WTC11 (cell line): ENCODE data around the gene WFDC1. TPM values are rescaled to one million over a fixed set of nuclear protein-coding genes. Genes with fewer than 3 reads are reported as not detected.

ENCODE experiments used
- ATAC-seq: fragments of 200-7000 bp; cut with Tn5 transposase; 2 replicates; pipeline ENCODE4 v1.10.0; 2021; ENCODE audit warnings: mild to moderate bottlenecking, moderate library complexity
- CTCF ChIA-PET: fragments of 300-600 bp; sonication (Branson Sonifier 250); formaldehyde crosslinking; loops from one replicate; lab custom pipeline; 2021; ENCODE audit warnings: antibody characterized with exemption; lab: Charles Lee
- POLR2A ChIA-PET: fragments of 350-600 bp; sonication (Branson Sonifier 250); formaldehyde crosslinking; loops from one replicate; lab custom pipeline; 2021; ENCODE audit warnings: antibody characterized with exemption; lab: Charles Lee
- DNase-seq: peaks from one replicate; pipeline ENCODE4 v3.0.0; 2021; ENCODE audit warnings: low spot score
- H3K27ac Mint-ChIP-seq: 2 replicates; pipeline ENCODE4 v1.8.0; 2021; ENCODE audit warnings: mixed read lengths
- H3K27me3 Mint-ChIP-seq: 2 replicates; pipeline ENCODE4 v1.8.0; 2021; ENCODE audit warnings: low read depth, mild to moderate bottlenecking, moderate library complexity, mixed read lengths
- H3K36me3 Mint-ChIP-seq: 2 replicates; pipeline ENCODE4 v1.8.0; 2021; ENCODE audit warnings: mixed read lengths
- H3K4me1 Mint-ChIP-seq: 2 replicates; pipeline ENCODE4 v1.8.0; 2022; ENCODE audit warnings: mixed read lengths
- H3K4me3 Mint-ChIP-seq: 2 replicates; pipeline ENCODE4 v1.8.0; 2021; ENCODE audit warnings: mild to moderate bottlenecking, moderate library complexity, mixed read lengths
- H3K9me3 Mint-ChIP-seq: 2 replicates; pipeline ENCODE4 v1.8.0; 2021; ENCODE audit warnings: mixed read lengths
- ESRRA ChIP-seq: sonication (generic); formaldehyde crosslinking; IDR thresholded peaks from 2 replicates; pipeline ENCODE4 v1.8.1; 2022; ENCODE audit warnings: mild to moderate bottlenecking, missing genetic modification reagents, borderline replicate concordance
- GABPB1 ChIP-seq: sonication (generic); formaldehyde crosslinking; IDR thresholded peaks from 2 replicates; pipeline ENCODE4 v1.8.1; 2023; ENCODE audit warnings: mild to moderate bottlenecking, missing genetic modification reagents
- GRHL2 ChIP-seq: fragments of 250-450 bp; sonication (Bioruptor Pico); IDR thresholded peaks from 2 replicates; pipeline ENCODE4 v1.8.0; 2022; ENCODE audit warnings: mild to moderate bottlenecking, moderate library complexity; ENCODE audit not compliant: insufficient replicate concordance, severe bottlenecking
- JUN ChIP-seq: sonication (generic); formaldehyde crosslinking; IDR thresholded peaks from 2 replicates; pipeline ENCODE4 v1.8.0; 2023; ENCODE audit warnings: mild to moderate bottlenecking, missing genetic modification reagents
- MAX ChIP-seq: sonication (generic); formaldehyde crosslinking; IDR thresholded peaks from 2 replicates; pipeline ENCODE4 v1.8.0; 2022; ENCODE audit warnings: mild to moderate bottlenecking, missing genetic modification reagents
- MXD4 ChIP-seq: fragments of 250-450 bp; sonication (Bioruptor Pico); IDR thresholded peaks from 2 replicates; pipeline ENCODE4 v1.8.0; 2021; ENCODE audit warnings: mild to moderate bottlenecking, moderate library complexity, borderline replicate concordance
- NR3C1 ChIP-seq: sonication (generic); formaldehyde crosslinking; conservative IDR thresholded peaks from 2 replicates; pipeline ENCODE4 v1.8.1; 2023; ENCODE audit warnings: low read depth, mild to moderate bottlenecking, missing genetic modification reagents
- OVOL2 ChIP-seq: fragments of 250-450 bp; sonication (Bioruptor Pico); IDR thresholded peaks from 2 replicates; pipeline ENCODE4 v1.9.0; 2021; ENCODE audit warnings: mild to moderate bottlenecking, borderline replicate concordance
- RORB ChIP-seq: fragments of 250-450 bp; sonication (Bioruptor Pico); IDR thresholded peaks from 2 replicates; pipeline ENCODE4 v1.9.0; 2021; ENCODE audit warnings: mild to moderate bottlenecking
- SOX15 ChIP-seq: fragments of 250-450 bp; sonication (Bioruptor Pico); IDR thresholded peaks from 2 replicates; pipeline ENCODE4 v1.9.0; 2021; ENCODE audit warnings: mild to moderate bottlenecking
- ZBTB43 ChIP-seq: sonication (generic); formaldehyde crosslinking; IDR thresholded peaks from 2 replicates; pipeline ENCODE4 v1.8.1; 2023; ENCODE audit warnings: mild to moderate bottlenecking, missing genetic modification reagents
- ZNF138 ChIP-seq: sonication (generic); formaldehyde crosslinking; conservative IDR thresholded peaks from 2 replicates; pipeline ENCODE4 v1.8.1; 2022; ENCODE audit warnings: mild to moderate bottlenecking, moderate library complexity, missing genetic modification reagents
- ZNF281 ChIP-seq: sonication (generic); formaldehyde crosslinking; IDR thresholded peaks from 2 replicates; pipeline ENCODE4 v1.8.0; 2023; ENCODE audit warnings: mild to moderate bottlenecking, missing genetic modification reagents
- ZNF317 ChIP-seq: sonication (generic); formaldehyde crosslinking; IDR thresholded peaks from 2 replicates; pipeline ENCODE4 v1.8.1; 2023; ENCODE audit warnings: low read depth, mild to moderate bottlenecking, moderate library complexity, missing genetic modification reagents, borderline replicate concordance
- ZNF671 ChIP-seq: fragments of 250-450 bp; sonication (Bioruptor Pico); IDR thresholded peaks from 2 replicates; pipeline ENCODE4 v1.8.0; 2021; ENCODE audit warnings: mild to moderate bottlenecking
- total RNA-seq: library from RNA; stranded (reverse); gene quantifications from 3 replicates; pipeline ENCODE4 v1.2.3, GENCODE V29; 2021
- TF ChIP-seq, protein P1 (sequence below): fragments of 250-450 bp; sonication (Bioruptor Pico); IDR thresholded peaks from 2 replicates; pipeline ENCODE4 v1.9.0; 2021; ENCODE audit warnings: mild to moderate bottlenecking
- TF ChIP-seq, protein P2 (sequence below): fragments of 250-450 bp; sonication (Bioruptor Pico); conservative IDR thresholded peaks from 2 replicates; pipeline ENCODE4 v1.9.0; 2021; ENCODE audit warnings: mild to moderate bottlenecking
- TF ChIP-seq, protein P3 (sequence below): sonication (generic); formaldehyde crosslinking; conservative IDR thresholded peaks from 2 replicates; pipeline ENCODE4 v1.8.1; 2022; ENCODE audit warnings: mild to moderate bottlenecking, missing genetic modification reagents

Gene WFDC1
- total RNA-seq, 1 experiment from 2014 or later: 0.50 TPM

DNA sequence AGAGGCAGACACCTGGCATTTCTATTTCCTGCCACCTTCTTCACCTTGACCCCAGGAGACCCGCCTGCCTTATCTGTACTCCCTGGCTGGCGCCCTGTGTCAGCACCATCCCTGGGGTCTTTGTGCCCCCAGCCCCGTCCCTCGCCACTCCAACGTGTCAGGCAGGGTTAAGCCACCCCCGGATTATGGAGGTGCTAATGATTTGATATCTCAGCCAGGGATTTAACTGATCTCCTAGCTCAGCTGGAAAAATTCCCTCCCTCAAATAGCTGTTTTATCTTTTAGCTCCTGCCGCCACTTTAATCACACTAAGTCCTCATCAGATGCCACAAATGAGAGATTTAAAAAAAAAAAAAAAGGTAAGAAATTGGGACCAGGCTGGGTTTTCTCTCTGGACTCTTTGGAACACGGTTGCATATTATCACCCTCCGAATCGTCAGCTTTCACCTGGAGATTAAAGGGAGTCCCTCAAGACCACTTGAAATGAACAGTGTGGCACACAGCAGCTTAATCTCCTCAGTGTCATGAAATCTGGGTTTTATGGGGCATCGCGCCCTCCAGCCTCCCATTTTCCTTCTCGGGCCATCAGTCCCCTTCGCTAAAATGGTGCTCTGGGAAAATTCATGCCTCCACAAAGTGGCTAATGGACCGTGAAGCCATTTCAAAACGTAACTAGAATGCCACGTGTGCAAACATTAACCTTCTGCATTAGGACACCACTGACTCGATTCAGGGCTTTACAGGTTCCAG lies 26.2 kb upstream of the WFDC1 start:
- no peak for TF ChIP-seq ZNF317 (CRISPR knock-in tag)
- no peak for TF ChIP-seq ZNF138 (CRISPR knock-in tag)
- TF ChIP-seq GABPB1: no peak
- no peak for TF ChIP-seq ZBTB43 (CRISPR knock-in tag)
- TF ChIP-seq ZNF281 (CRISPR knock-in tag): no peak
- no peak for TF ChIP-seq JUN
- TF ChIP-seq NR3C1: no peak
- no peak for TF ChIP-seq OVOL2 (CRISPR knock-in tag)
- no peak for TF ChIP-seq MXD4 (CRISPR knock-in tag)
- no peak for TF ChIP-seq ESRRA (CRISPR knock-in tag)
- TF ChIP-seq, protein P1, sequence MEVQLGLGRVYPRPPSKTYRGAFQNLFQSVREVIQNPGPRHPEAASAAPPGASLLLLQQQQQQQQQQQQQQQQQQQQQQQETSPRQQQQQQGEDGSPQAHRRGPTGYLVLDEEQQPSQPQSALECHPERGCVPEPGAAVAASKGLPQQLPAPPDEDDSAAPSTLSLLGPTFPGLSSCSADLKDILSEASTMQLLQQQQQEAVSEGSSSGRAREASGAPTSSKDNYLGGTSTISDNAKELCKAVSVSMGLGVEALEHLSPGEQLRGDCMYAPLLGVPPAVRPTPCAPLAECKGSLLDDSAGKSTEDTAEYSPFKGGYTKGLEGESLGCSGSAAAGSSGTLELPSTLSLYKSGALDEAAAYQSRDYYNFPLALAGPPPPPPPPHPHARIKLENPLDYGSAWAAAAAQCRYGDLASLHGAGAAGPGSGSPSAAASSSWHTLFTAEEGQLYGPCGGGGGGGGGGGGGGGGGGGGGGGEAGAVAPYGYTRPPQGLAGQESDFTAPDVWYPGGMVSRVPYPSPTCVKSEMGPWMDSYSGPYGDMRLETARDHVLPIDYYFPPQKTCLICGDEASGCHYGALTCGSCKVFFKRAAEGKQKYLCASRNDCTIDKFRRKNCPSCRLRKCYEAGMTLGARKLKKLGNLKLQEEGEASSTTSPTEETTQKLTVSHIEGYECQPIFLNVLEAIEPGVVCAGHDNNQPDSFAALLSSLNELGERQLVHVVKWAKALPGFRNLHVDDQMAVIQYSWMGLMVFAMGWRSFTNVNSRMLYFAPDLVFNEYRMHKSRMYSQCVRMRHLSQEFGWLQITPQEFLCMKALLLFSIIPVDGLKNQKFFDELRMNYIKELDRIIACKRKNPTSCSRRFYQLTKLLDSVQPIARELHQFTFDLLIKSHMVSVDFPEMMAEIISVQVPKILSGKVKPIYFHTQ (CRISPR knock-in tag): no peak
- TF ChIP-seq MAX (CRISPR knock-in tag): no peak
- TF ChIP-seq, protein P2, sequence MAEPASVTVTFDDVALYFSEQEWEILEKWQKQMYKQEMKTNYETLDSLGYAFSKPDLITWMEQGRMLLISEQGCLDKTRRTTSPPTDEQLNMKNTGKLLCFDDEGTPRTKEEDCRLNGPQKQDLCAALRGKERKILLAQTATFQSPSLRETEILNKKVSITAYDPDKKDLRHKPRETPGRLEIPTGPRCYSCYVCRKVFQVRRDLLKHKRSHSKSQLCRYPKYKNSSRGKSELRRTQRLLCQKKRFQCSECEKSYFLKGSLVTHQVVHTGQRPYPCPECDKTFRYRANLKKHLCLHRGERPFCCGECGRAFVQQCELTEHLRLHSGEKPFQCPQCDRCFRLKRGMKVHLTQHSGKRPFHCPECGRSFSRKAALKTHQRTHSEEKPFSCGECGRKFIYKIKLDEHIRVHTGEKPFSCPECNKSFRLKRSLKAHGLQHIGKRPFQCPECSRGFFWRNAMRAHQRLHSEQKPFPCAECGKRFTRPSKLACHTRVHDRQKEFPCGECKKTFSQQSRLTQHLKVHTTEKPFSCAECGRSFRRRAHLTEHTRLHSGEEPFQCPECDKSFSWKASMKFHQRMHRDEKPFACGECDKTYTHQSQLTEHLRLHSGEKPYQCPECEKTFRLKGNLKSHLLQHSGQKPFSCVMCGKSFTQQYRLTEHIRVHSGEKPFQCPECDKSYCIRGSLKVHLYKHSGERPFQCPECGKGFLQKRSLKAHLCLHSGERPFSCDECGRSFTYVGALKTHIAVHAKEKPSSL (CRISPR knock-in tag): no peak
- no peak for TF ChIP-seq SOX15 (CRISPR knock-in tag)
- no peaks in the 10 kb centered on the region for H3K27me3 Mint-ChIP-seq
- ATAC-seq (no peak), DNase-seq (no peak)
- no peaks in the 10 kb centered on the region for H3K36me3 Mint-ChIP-seq
- no peaks in the 10 kb centered on the region for H3K4me1 Mint-ChIP-seq
- CTCF ChIA-PET: interaction anchor here (0.6 to 1.1 kb wide), 2 partner anchors 82 to 225 kb away, joined by 3 to 4 read pairs; partner anchors contain the start of gene TAF1C
- no peak overlapping the region for H3K4me3 Mint-ChIP-seq
- H3K9me3 Mint-ChIP-seq: no peaks in the 10 kb centered on the region
- POLR2A ChIA-PET: no interaction called here
- H3K27ac Mint-ChIP-seq: no peak overlapping the region

- DNase-seq: no peak
- Mint-ChIP-seq H3K27ac (no peak overlapping the region), H3K4me1 (no peaks in the 10 kb centered on the region), H3K27me3 (no peaks in the 10 kb centered on the region), H3K36me3 (no peaks in the 10 kb centered on the region), H3K9me3 (no peaks in the 10 kb centered on the region), H3K4me3 (no peak overlapping the region)
- ChIA-PET POLR2A (no interaction called here), CTCF (no interaction called here)
- ATAC-seq: no peak
- TF ChIP-seq GRHL2 (CRISPR knock-in tag) (no peak), RORB (CRISPR knock-in tag) (no peak), ZNF281 (CRISPR knock-in tag) (no peak), ZNF671 (CRISPR knock-in tag) (no peak)
- TF ChIP-seq, protein P3, sequence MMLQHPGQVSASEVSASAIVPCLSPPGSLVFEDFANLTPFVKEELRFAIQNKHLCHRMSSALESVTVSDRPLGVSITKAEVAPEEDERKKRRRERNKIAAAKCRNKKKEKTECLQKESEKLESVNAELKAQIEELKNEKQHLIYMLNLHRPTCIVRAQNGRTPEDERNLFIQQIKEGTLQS (CRISPR knock-in tag): no peak
- TF ChIP-seq, protein P2 (CRISPR knock-in tag): no peak
These were observed 24.6 kb upstream of the WFDC1 start for GRCh38 chr16:84270071-84270470.
